Retina (tissue), 1 donor: ENCODE measurements around the gene FBN1.

ENCODE experiments used
- DNase-seq: peaks from one replicate; pipeline ENCODE4 v3.0.0-alpha.2; 2016

FBN1 gene

DNA sequence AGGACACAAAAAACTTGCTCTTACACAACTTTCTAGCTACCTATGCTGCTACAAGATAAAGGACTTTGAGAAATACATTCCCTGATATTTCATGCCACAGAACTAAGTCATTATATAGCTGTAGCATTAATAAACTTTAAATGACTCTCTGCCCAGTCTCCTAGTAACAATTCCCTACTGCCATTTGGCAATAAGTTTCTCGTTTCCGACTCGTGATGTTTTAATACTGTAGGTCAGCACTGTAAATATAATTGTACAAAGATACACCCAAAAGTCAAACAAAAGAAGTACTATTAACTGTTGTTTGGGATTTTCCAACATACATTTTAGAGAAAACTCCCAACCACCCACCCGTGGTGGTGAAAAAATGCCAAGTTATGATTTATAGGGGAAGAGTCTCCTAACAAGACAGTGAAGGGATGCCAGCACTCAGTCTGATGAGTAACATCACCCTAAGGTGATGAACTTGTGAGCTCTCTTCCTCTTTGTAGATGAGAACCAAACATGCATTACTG is 182.1 kb downstream of the FBN1 start:
- DNase-seq = no peak

DNA sequence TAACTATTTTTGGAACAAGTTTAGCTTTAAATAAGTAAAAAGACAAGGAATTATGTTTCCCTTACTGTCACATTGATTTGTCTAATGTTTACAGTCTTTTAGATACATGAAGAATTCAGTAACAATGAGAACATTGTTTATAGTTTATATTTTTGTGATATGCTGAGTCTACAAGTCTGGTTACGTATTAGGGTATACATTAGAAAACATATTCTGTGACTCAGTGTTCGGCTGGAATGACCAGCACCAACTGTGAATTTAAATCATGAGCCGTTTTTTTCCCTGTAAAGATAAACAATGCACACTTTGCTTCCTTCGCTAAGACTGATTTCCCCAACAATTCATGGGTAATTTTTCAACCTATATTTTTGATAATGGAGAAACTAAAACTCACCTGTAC is 182.8 kb downstream of the FBN1 start:
- no peak for DNase-seq

- DNase-seq = no peak
These were observed 185.7 kb downstream of the FBN1 start for GRCh38 chr15:48459571-48460442.

GRCh38 chr15:48458876-48459275 is 186.6 kb downstream of the FBN1 start:
- DNase-seq = no peak

DNA sequence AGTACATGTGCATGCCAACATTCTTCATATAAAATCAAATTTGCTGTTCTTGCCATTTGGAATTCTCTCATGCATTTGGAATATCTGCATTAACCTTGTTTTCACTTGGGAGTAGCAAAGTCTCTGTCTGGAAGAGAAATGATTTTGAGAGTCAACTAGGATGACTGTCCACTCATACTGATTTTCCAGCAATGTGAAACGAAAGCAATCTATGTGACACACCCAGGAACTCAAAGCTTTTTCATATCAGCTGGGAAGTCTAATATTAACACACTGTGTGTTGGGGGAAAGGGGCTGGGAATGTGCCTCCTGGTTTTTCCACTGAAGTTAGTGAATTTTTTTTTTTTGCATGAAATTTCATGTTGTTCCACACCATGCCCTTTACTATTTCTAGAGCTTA is 189.4 kb downstream of the FBN1 start:
- DNase-seq = no peak

DNA sequence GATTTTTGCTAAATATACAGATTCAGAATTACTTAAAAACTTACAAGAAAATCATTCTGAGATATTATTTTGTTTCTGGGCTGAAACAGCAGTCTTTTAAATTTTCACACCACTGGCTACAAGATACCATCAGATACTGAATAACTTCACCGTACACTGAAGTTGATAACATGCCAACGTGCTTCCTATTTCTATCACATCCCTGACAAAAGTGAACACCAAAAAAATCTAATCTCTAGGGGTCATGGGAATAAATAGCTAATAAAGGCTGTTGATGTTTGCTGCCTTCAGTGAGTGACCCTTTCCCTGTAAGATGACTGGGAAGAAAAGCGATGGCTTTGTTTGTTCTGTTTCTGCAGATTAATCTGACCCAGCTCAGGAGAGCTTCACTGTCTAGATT is 193.8 kb downstream of the FBN1 start:
- DNase-seq = no peak

DNA sequence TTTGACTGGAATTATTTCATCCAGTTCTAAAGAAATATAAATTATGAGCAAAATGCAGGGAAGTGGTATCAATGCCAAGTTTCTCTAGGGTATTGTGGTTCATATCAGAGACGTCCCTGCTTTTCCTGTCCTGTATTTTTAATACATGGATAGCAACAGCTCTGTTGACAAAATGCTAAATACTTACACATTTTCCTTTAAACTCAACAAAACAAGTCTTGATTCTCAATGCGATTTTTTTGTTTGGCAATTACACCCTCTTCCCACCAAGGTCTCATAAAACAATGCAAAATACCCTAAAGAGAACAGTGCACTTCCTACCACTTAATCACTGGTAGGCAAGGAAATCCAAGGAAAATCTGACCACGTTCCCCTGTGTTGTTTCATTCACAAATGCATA is 194.3 kb downstream of the FBN1 start:
- no peak for DNase-seq

GRCh38 chr15:48449734-48450133 is 195.8 kb downstream of the FBN1 start:
- no peak for DNase-seq

- no peak for DNase-seq
These were observed 197.9 kb downstream of the FBN1 start for GRCh38 chr15:48447657-48448056.

- DNase-seq = no peak
These were observed 198.5 kb downstream of the FBN1 start for GRCh38 chr15:48447058-48447457.

- no peak for DNase-seq
These were observed 203.5 kb downstream of the FBN1 start for GRCh38 chr15:48442011-48442410.

DNA sequence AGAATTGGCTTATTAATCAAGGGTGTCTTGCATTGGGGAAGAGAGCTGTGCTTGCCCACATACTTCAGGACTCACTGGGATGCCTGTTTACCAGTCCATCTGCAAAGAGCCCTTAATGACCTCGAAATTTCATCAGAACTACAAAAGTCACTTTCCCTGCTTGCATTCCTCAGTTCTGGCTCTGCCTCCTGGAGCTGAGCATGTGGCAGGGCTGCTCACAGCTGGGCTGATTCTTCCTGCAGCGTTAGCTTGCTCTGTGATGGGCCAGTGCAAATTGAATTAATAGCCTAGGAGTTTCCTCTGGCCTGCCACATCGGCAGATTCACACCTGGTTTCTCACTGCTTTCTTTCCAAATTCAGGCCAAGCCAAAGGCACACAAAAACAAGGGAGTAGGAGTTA is 205.4 kb downstream of the FBN1 start:
- peak; percentile 58 for DNase-seq

DNA sequence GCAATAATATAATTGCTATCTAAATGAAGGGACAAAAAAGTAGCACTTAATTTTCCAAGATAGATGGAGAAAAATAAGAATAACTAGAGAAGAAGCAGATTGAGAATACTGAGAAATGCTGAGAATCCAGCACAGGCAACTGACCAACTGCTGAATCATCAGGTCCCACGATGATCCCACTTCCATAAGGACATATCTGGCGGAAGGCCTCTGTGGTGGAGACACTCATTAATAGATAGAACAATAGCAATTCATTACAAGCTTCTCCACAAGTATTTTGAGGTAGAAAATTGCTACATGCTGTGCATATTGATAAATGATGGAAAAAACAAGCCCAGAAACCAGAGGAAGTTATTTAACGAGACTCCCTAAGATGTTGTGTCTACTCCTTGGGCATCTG is 208.3 kb downstream of the FBN1 start:
- no peak for DNase-seq

GRCh38 chr15:48435321-48435720 is 210.2 kb downstream of the FBN1 start:
- no peak for DNase-seq

DNA sequence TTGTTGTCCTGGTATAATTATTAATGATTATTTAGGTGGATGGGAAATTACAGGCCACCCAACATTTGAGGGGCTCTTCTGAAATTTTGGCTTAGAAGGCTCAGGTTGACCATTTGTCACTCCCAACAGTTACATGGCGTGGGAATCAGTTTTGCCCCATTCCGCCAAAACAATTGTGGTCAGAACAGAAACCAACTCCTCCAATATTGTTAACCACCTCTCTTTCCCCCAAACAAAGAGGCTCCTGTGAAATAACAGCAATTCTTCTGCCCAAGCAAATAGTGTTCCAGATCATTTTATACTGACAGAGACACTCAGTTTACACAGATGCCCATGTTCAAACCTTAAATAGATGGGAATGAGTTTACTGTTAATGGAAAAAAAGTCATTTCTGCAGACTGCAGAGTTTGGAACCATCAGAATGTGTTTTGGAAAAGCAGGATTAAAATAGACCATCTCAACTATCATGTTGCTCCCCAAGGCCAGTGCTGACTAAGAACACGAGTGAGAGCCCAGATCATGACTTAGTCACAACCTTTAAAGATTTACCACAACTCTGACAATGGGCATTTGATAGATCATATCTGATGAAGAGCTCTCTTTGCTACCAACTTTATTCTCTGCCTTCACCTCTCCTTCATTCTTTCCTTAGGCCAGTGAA is 212.2 kb downstream of the FBN1 start:
- no peak for DNase-seq

GRCh38 chr15:48432688-48433087 is 212.8 kb downstream of the FBN1 start:
- DNase-seq = no peak

- DNase-seq = no peak
These were observed 217.5 kb downstream of the FBN1 start for GRCh38 chr15:48427960-48428547.

DNA sequence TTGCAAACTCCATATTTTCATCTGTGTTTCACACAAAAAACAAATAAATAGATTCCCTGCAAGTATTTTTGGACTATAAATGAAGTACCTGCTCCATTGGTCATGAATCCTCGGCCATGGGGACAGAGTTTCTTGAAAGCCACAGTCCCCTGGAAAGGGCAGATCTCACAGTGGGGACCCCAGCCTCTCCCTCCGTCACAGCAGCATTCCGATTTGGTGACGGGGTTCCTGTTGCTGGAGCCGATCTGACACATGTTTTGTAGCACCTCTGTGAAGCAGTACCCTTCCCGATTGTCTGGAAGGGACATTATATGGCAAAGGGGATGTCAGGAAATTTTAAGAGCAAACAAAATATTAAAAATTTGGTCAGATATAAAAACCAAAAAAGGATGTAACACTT is 218.0 kb downstream of the FBN1 start:
- no peak for DNase-seq

DNA sequence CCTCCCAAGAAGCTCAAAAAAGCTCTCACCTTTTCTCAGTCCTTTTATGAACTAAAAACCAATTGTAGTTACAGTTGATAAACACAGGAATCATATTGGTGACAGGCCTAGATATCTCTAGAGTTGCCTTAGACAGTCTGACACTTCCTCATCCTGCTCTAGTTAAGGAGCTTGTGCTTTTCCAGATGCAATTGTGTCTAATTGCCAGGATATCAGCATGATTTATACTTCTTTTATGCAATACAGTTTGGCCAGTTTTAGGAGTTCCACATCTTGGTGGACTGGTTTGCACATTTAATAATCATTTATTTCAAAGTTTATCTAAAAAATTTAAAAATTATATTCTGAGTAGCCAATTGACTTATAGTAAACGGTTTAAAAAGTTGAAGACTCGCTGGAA is 218.6 kb downstream of the FBN1 start:
- no peak for DNase-seq

- no peak for DNase-seq
These were observed 219.5 kb downstream of the FBN1 start for GRCh38 chr15:48426044-48426443.

DNA sequence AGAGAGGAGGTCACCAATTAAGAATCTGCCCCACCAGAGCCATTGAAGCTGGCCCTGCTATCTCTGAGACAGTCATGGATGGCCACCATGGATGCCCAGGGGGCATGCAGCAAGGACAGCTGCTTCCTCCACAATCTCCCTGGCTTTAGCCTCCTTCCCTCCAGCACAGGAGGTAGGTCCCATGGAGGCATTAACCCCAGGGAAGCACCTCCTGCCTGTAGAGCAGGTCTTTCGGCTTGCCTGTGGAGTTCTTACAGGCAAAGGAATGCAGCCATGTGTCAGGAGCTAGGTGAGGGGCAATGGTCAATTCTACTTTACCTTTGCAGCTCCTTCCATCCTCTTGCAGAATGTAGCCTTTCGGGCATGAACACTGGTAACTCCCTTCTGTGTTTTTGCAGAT is 220.5 kb downstream of the FBN1 start:
- DNase-seq = no peak

- no peak for DNase-seq
These were observed 221.5 kb downstream of the FBN1 start for GRCh38 chr15:48423896-48424475.

- DNase-seq = no peak
These were observed 222.2 kb downstream of the FBN1 start for GRCh38 chr15:48423342-48423741.

DNA sequence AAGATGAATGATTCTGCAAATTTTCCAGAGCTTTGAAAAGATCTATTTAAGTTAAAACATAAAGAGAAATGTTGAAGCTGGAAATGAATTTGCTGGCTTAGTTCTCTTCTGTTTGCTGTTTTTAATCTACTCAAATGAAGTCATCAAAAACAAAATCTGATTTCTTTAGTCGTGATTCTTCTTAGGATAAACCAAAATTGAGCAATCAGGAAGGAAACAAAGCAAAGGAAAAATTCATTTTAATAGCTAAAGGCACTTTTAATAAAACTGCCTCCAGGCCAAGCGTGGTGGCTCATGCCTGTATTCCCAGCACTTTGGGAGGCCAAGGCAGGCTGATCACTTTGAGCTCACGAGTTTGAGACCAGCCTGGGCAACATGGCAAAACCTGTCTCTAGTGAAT is 223.1 kb downstream of the FBN1 start:
- no peak for DNase-seq
